ENCODE measurements around the gene PAK2.
"Not testable (repeated sequence)": the region's sequence is repeated elsewhere in the genome, so short reads cannot be mapped to it uniquely, and the experiment has no call there.

Gene PAK2

GRCh38 chr3:196788528-196788927, 48.9 kb downstream of the PAK2 start:
- DNase-seq, result no peak

- DNase-seq, result no peak
These were observed 50.3 kb downstream of the PAK2 start for GRCh38 chr3:196789885-196790359.

GRCh38 chr3:196790636-196791035, 51.0 kb downstream of the PAK2 start:
- DNase-seq, result no peak

- DNase-seq, result peak; percentile 19
These were observed 53.1 kb downstream of the PAK2 start for GRCh38 chr3:196792771-196793170.

- no peak for DNase-seq
These were observed 53.6 kb downstream of the PAK2 start for GRCh38 chr3:196793246-196793645.

- no peak for DNase-seq
These were observed 54.8 kb downstream of the PAK2 start for GRCh38 chr3:196794467-196794866.

- no peak for DNase-seq
These were observed 56.7 kb downstream of the PAK2 start for GRCh38 chr3:196796317-196796716.

GRCh38 chr3:196800742-196801434, 61.2 kb downstream of the PAK2 start:
- no peak for DNase-seq

- DNase-seq, result no peak
These were observed 64.3 kb downstream of the PAK2 start for GRCh38 chr3:196803891-196804468.

- no peak for DNase-seq
These were observed 65.1 kb downstream of the PAK2 start for GRCh38 chr3:196804773-196805172.

- no peak for DNase-seq
These were observed 71.4 kb downstream of the PAK2 start for GRCh38 chr3:196810963-196811581.

GRCh38 chr3:196812853-196813252, 73.2 kb downstream of the PAK2 start:
- DNase-seq, result no peak

GRCh38 chr3:196813903-196814302, 74.2 kb downstream of the PAK2 start:
- no peak for DNase-seq

GRCh38 chr3:196821806-196822355, 82.2 kb downstream of the PAK2 start:
- no peak for DNase-seq

- DNase-seq, result not testable (repeated sequence)
These were observed 90.0 kb downstream of the PAK2 start for GRCh38 chr3:196829651-196830050.

- DNase-seq, result no peak
These were observed 95.4 kb downstream of the PAK2 start for GRCh38 chr3:196835086-196835485.

GRCh38 chr3:196836626-196837025, 97.0 kb downstream of the PAK2 start:
- DNase-seq, result peak; percentile 85

GRCh38 chr3:196837819-196838420, 98.3 kb downstream of the PAK2 start:
- peak; percentile 68 for DNase-seq

- DNase-seq, result not testable (repeated sequence)
These were observed 99.7 kb downstream of the PAK2 start for GRCh38 chr3:196839351-196839750.

GRCh38 chr3:196842567-196843434, 103.1 kb downstream of the PAK2 start:
- DNase-seq, result no peak

GRCh38 chr3:196843435-196844110, 103.9 kb downstream of the PAK2 start:
- DNase-seq, result no peak
